Transverse colon (tissue), 3 donors: ENCODE data around the gene TNFSF15.

Experiments
- CTCF ChIP-seq, 5 experiments: fragments of 200-600 bp in 3 of 5; fragments of 450-650 bp in 2 of 5; sonication (generic) in 3 of 5; IDR thresholded peaks; 1 replicate in 2 of 5; 2 replicates in 3 of 5; pipeline ENCODE4 v1.5.1; 2016 to 2017; ENCODE audit warnings: antibody characterized with exemption in 5 of 5, inconsistent platforms in 3 of 5, mild to moderate bottlenecking in 2 of 5, moderate library complexity in 1 of 5
- EP300 ChIP-seq: sonication (generic); formaldehyde crosslinking; IDR thresholded peaks from one replicate; pipeline ENCODE4 v1.6.1; 2017; ENCODE audit warnings: antibody characterized with exemption, low read depth

GRCh38 chr9:114849450-114849849 is 43.6 kb upstream of the TNFSF15 start:
- TF ChIP-seq CTCF (IDR thresholded peaks at IDR 0.05) (no peak), EP300 (no peak)
